Stimulated activated naive CD4-positive, alpha-beta T cell treated with Interleukin-2 at 50 U/mL for 16 hours (primary cell): ENCODE data around the gene NSUN5.
A peak's percentile ranks its signal among the peaks of the same experiment; 100 is the strongest.
"Not testable (repeated sequence)": the region's sequence is repeated elsewhere in the genome, so short reads cannot be mapped to it uniquely, and the experiment has no call there.

Experiments
- DNase-seq: peaks from one replicate; lab custom pipeline; 2025; lab: John Stamatoyannopoulos, UW

NSUN5 gene

DNA sequence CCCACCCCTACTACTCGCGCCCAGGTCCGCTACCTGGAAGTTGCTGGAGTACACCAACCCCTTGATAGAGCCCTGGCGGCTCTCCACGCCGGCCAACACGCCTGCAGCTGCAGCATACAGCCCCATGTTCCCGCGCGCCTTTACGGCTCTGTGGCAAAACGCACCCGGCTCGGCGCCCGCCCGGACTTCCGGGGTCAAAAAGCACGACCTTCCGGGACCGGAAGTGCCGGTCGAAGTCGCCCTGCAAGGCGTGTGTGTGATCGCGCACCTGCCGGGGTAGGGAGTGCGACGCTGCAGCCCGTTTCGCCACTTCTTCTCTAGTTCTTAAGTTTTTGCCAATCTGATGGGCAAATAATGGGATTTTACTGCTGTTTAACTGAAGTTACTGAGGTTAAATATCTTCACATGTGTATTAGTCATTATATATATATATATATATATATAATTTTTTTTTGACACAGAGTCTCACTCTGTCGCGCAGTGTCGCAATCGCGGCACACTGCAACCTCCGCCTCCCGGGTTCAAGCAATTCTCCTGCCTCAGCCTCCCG lies at the start of gene NSUN5:
NSUN5 (minus strand) TSS at position 162 of the 550 bp plus-strand sequence; CDS start at position 126, 36 bp downstream.
- peak; percentile 88 for DNase-seq

DNA sequence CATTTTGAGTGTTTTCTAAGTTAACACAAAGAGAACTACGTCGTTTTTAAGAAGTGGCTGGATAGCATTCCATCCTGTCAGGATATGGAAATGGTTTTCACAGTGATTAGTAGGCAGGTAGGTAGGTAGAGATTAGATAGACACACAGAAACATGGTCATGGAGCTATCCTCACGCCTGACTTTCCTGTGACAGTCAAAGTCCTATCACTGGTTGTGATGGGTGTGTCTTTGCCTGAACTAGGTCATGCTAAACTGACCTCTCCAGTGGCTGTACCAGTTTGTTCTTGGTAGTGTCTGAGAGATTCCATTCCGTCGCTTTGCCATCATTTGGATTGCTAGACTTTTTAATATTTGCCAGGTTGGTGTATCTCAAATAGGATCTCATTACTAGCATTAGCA lies 47.5 kb upstream of the NSUN5 start:
- DNase-seq = no peak

DNA sequence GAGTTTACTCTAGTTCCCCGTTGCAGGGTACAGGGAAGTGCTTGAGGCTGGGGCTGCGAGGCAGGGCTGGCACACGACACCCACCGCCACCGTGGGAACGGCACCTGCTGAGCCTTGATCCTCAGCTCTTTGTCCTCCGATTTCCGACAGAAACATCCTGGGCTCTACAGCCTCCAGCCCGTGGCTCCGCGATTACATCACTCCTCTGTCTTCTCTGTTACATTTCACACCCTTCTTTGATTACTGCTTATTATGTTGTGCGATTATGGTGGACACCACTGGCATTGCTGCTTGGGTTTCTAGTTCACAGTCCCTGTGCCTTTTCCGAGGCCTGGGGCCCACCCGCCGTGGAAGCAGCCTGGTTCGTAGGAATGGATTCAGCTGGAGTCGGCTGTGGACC lies 46.2 kb upstream of the NSUN5 start:
- DNase-seq = no peak

DNA sequence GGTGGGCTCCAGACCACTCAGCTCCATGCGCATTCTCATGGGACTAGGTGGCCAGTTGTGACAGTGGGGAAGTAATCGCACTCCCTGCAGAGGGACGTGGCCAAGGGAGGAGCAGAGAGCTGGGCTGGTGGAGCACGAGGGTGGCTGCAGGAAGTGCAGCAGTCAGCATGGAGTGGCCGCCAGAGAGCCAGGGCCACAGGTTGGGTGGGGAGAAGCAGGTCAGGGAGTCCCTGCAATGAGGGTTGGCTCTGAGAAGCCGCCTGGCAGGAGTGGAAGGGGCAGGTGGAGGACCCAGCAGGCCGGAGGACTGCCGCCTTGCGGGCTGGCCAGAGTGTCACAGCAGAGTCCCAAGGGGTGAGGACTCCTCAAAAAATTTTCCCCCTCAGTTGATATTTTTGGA lies 45.6 kb upstream of the NSUN5 start:
- DNase-seq = no peak

DNA sequence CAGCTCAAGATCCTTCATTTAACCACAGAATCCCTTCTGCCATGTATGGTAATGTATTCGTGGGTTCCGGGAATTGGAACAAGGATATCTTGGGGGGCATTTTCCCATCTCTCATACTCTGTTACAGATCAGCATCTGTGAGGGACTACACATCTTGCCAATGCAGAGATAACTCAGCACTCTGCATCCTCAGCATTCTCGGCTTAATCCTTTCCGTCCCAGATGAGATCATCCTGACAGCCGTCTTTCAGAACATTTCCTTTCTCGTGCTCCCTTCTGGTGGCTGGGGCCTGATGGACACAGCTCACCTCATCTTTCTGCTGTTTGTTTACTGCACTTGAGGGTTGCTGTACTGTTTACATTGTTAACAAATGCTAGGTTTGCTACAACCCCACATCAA lies 44.6 kb upstream of the NSUN5 start:
- no peak for DNase-seq

DNA sequence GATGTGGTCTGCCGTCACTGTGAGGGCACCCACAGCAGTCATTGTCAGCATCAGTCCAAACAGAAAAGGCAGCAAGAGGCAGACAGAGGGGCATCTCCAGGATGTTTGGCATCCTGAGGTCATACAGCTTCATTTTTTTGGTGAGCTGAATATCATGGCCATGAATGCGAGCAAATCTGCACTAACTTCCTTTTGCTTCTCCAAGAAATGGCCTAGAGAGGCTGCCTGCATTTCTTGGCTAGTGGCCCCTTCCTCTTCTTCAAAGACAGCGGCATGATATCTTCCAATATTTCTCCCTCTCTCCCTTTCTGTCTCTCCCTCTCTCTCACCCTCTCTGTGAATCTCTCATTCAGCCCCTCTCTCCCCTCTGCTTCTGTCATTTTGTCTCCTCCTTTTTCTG lies 44.2 kb upstream of the NSUN5 start:
- no peak for DNase-seq

DNA sequence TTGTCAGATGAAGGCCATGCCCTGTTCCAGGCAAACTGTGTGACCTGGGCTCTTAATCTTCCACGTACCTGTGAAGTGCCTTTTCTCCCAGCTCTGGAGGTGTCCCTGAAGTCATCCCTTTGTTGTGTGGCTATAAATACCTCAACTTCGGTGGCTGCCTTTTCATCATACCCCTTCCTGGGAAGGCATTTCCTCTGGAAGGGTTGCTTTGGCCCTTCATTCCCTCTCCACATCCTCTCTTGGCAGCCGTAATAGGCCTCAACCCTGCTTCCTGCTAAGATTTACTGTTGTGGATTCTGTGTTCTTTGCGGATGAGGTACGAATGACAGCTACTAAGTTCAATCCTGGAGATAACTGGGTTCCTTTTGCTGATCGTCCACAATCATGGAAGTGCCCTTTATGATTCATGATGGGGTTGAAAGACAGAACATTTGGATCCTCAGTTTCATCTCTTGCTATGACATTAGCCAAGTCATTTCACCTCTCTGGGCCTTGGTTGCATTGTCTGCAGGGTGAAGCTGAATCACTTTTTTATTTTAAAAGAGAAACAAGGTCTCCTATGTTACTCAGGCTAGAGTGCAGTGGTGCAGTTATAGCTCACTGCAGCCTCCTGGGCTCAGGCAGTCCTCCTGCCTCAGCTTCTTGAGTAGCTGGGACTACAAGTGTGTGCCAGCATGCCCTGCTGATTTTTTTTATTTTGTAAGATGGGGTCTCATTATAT lies 43.0 kb upstream of the NSUN5 start:
- DNase-seq = no peak

DNA sequence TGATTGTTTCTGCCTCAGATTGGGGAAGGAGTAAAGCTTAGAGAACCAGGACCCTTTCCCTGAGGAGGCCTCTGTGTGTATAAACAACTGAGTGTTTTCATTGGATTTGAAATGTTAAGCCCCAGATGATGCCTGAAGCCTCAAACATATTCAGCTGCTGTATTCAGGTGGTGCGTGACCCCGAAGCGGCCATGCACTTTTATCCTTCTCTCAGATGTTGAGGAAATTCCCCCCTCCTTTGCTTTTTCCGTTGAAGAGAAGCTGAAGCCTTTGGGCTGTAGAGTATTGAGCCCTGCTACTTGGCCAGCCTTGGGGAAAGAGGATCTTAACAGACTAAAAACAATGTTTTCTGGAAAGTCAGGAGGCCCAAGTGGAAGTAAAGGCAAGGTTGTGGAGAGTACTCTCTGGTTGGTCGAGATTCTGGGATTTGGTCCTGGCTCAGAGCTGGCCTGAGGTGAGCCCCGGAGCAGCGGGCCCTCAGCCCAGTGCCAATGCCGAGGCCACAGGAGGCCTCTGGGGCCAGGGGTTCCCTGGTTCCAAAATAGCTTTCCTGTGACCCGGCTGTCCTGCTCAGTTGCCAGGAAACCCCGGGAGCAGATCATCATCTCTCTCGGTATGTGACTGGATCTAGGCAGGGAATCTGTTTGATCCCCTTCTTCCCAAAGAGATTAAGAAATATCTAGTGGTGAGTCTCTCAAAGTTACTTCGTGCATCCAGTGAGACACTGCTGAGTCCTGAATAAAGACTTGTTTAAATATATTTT lies 41.9 kb upstream of the NSUN5 start:
- no peak for DNase-seq

DNA sequence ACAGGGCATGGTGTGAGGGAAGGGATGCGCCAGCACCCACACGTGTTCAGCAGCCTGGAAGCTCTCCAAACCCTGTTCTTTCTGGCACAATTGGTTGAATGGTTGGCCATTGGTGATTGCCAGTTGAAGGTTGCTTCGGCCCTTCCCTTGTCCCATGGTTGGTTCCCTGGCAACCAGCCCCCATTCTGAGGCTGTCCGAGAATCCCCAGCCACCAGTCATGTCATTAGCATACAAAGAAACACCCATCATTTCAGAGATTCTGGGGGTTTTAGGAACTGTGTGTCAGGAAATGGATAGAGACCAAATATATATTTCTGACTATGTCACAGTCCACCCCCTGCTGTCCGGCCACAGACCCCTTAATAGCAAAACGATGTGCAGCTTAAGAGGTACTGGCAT lies 41.1 kb upstream of the NSUN5 start:
- DNase-seq = no peak

DNA sequence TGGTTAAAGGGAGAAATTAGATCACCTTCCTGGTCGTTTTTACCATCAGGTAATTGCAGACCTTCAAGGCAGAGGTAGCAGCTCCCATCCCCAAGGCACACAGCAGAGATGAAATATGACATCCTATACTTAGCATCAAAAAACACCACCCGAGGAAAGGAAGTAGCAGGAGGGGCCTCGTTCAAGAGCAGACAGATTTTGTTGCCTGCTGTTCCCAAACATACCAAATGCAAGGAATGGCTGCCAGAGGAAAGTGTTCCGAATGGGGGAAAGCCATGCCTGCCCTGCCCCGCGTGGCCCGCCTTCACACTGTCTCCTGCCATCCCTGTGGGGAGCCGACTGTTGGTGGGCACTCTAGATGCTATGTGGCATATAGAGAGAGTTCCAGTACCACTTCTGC lies 37.3 kb upstream of the NSUN5 start:
- DNase-seq = no peak

DNA sequence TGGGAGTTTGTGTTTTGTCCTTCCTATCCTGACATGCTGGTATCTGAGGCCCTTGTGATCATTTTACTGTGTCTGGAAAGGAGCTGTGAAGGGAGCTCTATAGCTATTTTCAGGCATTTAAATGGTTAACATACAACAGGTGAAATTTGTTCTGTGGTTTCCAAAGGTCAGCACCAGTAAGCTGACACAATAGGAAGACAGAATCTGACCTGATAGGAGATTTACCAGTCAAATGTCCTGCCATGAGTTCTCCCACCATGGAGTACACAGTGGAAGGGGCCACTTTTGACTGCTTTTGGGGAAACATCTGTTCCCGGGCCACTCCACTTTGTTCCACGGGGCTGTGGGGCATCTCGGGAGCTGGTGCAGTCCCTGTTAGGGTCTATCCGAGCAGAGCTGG lies 36.9 kb upstream of the NSUN5 start:
- DNase-seq = no peak

DNA sequence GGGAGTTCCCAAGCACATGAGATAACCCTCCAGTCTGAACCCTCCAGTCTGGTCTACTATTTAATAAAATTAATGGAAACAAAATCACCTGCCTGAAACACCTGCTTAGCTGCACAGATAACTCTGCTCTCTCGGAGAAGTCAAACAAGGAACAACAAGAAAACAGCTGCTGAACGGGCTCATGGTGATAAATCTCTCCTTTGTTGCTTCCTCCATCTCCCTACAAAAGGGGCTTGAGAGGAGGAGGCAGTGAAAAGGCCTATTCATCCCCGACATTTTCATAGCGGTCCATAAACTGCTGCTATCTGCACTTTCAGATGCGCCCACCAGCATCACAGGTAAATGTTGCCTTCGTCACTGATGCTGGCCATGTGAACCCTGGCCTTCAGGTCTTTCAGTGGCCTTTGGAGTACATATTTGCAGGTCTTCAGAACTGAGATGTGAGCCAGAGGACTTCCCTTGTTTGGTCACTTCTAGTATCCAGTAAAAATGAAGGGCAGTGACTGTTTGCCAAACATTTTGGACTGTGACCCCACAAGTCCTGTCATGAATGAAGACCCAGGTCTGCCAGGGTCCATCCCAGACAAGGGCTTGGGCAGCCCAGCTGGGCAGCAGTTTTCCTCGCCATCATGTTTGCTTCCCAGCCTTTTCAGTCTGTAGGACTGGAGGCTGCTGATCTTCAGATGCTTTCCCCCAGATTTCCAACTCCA lies 35.2 kb upstream of the NSUN5 start:
- no peak for DNase-seq

DNA sequence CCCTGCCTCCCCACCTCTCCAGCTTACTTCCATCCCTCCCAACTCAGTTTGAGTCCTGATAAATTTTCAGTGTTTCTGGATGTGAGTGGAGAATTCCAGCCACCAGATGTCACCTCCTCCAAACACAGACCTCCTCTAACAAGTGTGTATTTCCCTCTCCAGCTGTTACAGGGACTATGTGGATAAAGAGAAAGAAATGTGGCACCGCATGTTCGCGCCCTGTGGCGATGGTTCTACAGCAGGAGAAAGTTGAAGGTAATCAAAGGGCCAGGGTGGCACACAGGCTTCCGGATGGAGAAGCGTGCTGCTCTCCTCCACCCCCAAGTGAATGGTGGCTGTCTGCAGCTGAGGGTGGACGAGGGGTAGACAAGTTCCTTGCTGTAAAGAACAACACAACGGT lies 34.0 kb upstream of the NSUN5 start:
- DNase-seq = no peak

DNA sequence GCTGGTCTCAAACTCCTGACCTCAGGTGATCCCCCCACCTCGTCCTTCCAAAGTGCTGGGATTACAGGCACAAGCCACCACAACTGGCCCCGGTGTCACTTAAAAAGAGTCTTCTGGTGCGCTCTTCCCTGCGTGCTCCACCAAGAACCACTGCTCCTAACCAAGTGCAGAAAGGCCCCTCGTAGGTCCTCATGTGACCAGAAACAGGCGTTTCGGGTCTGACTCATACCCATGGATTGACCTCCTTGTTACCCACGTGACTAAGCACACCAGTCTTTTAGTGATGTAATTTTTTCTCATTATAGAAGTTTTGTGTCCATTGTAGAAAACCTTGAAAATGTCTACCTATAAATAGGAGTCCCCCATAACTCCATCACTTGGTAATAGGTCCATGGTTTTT lies 33.3 kb upstream of the NSUN5 start:
- no peak for DNase-seq

DNA sequence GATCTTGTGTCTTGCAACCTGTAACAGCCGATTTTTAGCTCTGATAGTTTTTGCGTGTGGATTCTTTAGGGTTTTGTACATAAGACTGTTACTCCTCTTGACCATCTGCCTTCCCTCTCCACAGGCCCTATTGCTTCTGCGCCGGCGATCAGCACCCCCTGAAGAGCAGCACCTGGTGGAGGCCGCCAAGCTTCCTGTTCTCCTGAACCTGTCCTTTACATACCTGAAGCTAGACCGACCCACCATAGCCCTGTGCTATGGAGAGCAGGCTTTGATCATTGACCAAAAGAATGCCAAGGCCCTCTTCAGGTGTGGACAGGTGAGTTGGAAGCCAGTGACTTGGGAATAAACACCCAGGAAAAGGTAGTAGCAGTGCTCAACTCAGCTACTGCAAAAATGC lies 31.9 kb upstream of the NSUN5 start:
- DNase-seq = no peak

DNA sequence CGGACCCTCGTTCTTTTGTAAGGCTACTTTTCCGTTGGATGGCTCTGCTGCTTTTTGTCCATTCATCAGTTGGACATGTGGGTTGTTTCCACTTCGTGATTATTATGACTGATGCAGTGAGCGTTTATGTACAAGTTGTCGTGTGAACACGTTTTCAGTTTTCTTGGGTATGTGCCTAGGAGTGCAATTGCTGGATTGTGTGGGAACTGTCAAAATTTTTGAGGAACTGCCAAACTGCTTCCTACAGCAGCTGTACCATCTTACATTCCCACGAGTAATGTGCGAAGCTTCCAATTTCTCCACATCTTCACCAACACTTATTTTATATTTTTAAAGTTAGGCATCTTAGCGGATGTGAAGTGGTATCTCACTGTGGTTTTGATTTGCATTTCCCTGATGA lies 29.7 kb upstream of the NSUN5 start:
- no peak for DNase-seq

DNA sequence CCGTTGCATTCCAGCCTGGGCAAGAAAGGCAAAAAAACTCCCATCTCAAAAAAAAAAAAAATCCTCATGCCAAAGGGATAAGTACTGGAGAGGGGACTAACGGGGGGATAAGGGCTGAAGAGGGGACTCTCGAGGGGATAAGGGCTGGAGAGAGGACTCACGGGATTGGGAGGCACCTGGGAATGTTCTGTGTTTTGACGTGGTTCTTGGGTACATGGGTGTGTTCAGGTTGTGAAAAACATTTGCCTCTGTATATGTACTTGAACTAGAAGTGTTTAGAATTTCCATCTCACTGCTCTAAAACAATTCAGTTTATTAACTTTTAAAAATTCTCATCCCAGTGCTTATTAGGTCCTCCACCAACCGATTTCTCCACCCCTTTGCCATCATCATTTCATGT lies 23.8 kb upstream of the NSUN5 start:
- no peak for DNase-seq

DNA sequence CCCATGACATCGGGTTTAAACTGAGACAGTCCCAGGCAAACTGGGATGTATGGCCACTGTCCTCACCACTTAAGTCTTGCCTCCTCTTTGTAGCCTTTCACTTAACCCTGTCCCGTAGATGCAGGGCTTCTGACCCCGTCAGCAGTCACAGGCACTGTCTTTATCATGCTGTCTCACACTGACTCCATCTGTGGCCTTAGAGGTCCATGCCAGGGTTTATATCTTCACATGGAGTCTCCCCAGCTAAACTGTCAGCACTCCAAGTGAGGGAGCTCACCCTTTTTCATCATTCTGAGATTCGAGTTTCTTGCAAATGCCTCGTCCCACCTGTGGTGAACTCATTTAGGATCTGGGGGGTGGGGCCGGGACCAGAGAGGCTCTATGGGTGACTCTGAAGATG lies 22.1 kb upstream of the NSUN5 start:
- no peak for DNase-seq

DNA sequence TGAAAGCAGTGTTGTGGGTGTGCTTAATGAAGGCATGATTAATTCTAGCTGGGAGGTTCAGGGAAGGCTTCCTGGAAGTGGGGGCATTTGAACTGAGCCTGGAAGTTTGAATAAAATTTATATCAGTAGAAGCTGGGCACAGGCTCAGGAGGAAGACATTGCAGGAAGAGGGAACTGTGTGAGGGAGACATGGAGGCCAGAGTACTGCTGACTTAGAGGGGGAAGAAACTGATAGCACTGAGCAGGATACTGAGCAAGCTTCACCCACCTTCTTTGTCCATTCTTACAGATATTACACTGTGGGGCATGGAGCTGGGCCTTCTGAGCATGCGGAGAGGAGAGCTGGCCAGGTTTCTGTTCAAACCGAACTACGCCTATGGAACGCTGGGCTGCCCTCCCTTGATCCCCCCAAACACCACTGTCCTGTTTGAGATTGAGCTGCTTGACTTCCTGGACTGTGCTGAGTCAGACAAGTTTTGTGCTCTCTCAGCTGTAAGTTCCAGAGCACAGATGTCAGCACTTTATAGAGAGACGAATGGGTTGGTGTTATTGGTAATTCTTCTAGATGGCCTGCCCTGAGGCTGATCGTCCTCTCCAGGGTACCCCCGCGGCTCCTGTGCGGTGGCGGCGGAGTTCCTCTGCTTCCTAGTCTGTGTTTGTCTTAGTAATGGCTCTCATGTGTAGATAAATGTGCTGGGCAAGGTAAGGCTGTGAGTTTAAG lies 21.4 kb upstream of the NSUN5 start:
- DNase-seq = no peak

DNA sequence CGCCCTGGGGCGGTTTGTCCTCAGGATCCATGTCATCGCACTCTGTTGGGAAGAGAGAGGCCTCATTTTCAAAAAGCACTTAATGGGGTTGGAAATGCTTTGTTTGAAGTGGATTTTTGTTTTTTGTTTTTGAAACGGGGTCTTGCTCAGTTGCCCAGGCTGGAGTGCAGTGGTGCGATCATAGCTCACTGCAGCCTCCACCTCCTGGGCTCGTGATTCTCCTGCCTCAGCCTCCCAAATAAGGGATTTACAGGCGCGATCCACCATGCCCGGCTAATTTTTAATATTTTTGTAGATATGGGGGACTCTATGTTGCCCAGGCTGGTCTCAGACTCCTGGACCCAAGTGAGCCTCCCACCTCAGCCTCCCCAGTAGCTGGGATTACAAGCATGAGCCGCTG lies 20.1 kb upstream of the NSUN5 start:
- no peak for DNase-seq

DNA sequence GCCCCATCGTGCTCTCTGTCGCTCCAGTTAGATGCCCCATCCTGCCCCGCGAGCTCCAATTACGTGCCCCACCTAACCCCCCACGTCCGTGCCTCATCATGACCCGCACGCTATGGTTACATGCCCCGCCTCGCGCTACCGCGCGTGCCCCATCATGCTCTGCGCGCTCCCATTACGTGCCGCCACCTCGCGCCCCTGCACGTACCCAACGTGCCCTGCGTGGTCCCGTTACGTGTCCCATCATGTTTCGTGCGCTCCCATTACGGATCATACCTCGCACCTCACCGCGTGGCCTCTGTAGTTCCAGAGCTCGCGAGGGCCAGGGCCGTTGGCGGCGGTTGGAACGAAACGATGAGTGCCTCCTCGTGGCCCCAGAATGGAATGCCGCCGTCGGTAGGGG lies 19.3 kb upstream of the NSUN5 start, which contains the start of the genes FKBP6 and TRIM50:
FKBP6 (plus strand) TSS at position 240 of the 400 bp plus-strand sequence. CDS start 268 bp downstream, outside the sequence.
TRIM50 (minus strand) TSS at position 161 of the 400 bp plus-strand sequence. CDS start 3,295 bp downstream, outside the sequence.
- DNase-seq = not testable (repeated sequence)

DNA sequence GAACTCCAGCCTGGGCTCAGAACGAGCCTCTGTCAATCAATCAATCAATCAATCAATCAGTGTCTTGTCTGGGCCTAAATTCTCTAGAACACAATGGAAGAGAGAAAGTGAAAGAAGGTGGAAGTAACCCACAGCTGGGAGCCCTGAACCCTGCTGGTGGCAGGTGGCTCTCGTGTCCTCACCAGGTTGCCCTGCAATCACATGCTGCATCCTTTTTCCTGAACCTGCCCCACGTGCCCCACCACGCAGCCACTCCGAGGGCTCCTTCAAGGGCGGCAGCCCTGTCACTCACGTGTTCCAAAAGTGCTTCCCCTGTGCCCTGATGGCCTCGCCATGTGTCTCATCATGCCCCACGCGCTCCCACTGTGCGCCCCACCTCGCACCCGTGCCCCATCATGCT lies 18.8 kb upstream of the NSUN5 start:
- not testable (repeated sequence) for DNase-seq
